Mucosa of descending colon (tissue), 3 donors: ENCODE measurements around the gene SNX9. TPM values are rescaled to one million over a fixed set of nuclear protein-coding genes. Genes with fewer than 3 reads are reported as not detected.

Source experiments
- ATAC-seq: fragments of 200-7000 bp; cut with Tn5 transposase; one replicate; pipeline ENCODE4 v1.9.1; 2020; ENCODE audit warnings: mild to moderate bottlenecking, moderate library complexity
- DNase-seq, 3 donors: peaks; one replicate each; pipeline ENCODE4 v3.0.0-alpha.2; 2020
- H3K36me3 ChIP-seq: fragments of 200-600 bp; one replicate; pipeline ENCODE4 v1.8.0; 2021; ENCODE audit warnings: low read depth, mild to moderate bottlenecking
- H3K4me1 ChIP-seq: fragments of 200-600 bp; one replicate; pipeline ENCODE4 v1.8.0; 2021; ENCODE audit warnings: low read depth, mild to moderate bottlenecking
- H3K4me3 ChIP-seq: fragments of 200-600 bp; one replicate; pipeline ENCODE4 v1.8.0; 2021; ENCODE audit warnings: mild to moderate bottlenecking
- H3K9me3 ChIP-seq: fragments of 200-600 bp; one replicate; pipeline ENCODE4 v1.8.0; 2021; ENCODE audit warnings: mild to moderate bottlenecking
- intact Hi-C, 2 donors: fragments of 100-400 bp; cut with DNase I in 1 of 2; cut with micrococcal nuclease in 1 of 2; formaldehyde crosslinking; loops; one replicate each; pipeline versions ENCODE4 v1.11.0 to v1.11.1; 2022; cut with DNase I, micrococcal nuclease
- total RNA-seq, 3 donors: library from RNA; stranded (reverse); fragmentation: NEBNext Ultra II Directional in 2 of 3; extraction: Animal tissue kit (Norgen Biotek cat#: 25700) in 2 of 3; gene quantifications; one replicate each; pipeline versions ENCODE4 v1.2.1 to v1.2.4, GENCODE V29; 2021 to 2023
- TF ChIP-seq, protein P1 (sequence below): fragments of 200-600 bp; IDR thresholded peaks from one replicate; pipeline ENCODE4 v1.8.0; 2022; ENCODE audit warnings: antibody characterized with exemption, mild to moderate bottlenecking
- donor health status: DM: no; HTN: no; CAD: no; lungs with moderate emphysema.
- donor health status: DM: no; HTN: no; CAD: no.
- donor health status: DM: no; HTN: yes; CAD: no.

Gene SNX9
- total RNA-seq, 3 donors from 2014 or later: 55.0 to 69.6 (median 68.0) TPM

- TF ChIP-seq, protein P1, sequence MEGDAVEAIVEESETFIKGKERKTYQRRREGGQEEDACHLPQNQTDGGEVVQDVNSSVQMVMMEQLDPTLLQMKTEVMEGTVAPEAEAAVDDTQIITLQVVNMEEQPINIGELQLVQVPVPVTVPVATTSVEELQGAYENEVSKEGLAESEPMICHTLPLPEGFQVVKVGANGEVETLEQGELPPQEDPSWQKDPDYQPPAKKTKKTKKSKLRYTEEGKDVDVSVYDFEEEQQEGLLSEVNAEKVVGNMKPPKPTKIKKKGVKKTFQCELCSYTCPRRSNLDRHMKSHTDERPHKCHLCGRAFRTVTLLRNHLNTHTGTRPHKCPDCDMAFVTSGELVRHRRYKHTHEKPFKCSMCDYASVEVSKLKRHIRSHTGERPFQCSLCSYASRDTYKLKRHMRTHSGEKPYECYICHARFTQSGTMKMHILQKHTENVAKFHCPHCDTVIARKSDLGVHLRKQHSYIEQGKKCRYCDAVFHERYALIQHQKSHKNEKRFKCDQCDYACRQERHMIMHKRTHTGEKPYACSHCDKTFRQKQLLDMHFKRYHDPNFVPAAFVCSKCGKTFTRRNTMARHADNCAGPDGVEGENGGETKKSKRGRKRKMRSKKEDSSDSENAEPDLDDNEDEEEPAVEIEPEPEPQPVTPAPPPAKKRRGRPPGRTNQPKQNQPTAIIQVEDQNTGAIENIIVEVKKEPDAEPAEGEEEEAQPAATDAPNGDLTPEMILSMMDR: no peak
- Histone ChIP-seq H3K4me1 (no peaks in the 10 kb centered on the region), H3K36me3 (no peaks in the 10 kb centered on the region), H3K4me3 (no peak overlapping the region), H3K9me3 (no peaks in the 10 kb centered on the region)
- ATAC-seq: no peak
- intact Hi-C loops: no loop called here
- DNase-seq: no peak
These were observed 16.8 kb upstream of the SNX9 start for GRCh38 chr6:157806131-157806855.

DNA sequence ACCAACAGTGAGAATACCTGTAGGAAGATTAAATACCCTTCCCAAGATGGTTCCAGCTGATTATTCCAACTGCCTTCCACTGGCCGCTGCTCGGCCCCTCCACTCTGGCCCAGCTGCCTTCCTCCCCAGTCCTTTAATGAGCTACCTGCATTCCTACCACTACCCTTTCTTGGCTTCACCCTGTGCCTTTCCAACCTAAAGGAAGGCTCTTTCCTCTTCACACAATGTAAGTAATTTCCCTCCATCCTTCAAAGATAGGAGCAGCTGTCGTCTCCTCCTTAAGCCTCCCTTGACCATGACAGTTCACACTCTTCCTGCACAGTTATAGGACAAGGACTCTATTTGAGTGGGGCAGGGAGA, 16.2 kb upstream of the SNX9 start:
- H3K36me3 ChIP-seq: no peaks in the 10 kb centered on the region
- no peak for ATAC-seq
- H3K4me3 ChIP-seq: no peak overlapping the region
- H3K4me1 ChIP-seq: no peaks in the 10 kb centered on the region
- TF ChIP-seq, protein P1: no peak
- intact Hi-C loops: no loop called here
- no peak for DNase-seq
- no peaks in the 10 kb centered on the region for H3K9me3 ChIP-seq

GRCh38 chr6:157808405-157808950, 14.6 kb upstream of the SNX9 start:
- TF ChIP-seq, protein P1: no peak
- no peaks in the 10 kb centered on the region for H3K9me3 ChIP-seq
- ATAC-seq (no peak), DNase-seq (no peak)
- H3K4me3 ChIP-seq: no peak overlapping the region
- H3K36me3 ChIP-seq: no peaks in the 10 kb centered on the region
- intact Hi-C loops: no loop called here
- H3K4me1 ChIP-seq: no peaks in the 10 kb centered on the region

GRCh38 chr6:157809613-157810012, 13.4 kb upstream of the SNX9 start:
- Histone ChIP-seq H3K9me3 (no peaks in the 10 kb centered on the region), H3K36me3 (no peaks in the 10 kb centered on the region), H3K4me3 (no peak overlapping the region), H3K4me1 (no peaks in the 10 kb centered on the region)
- no peak for DNase-seq
- ATAC-seq: no peak
- TF ChIP-seq, protein P1: no peak
- intact Hi-C loops: no loop called here

GRCh38 chr6:157811137-157811475, 11.9 kb upstream of the SNX9 start:
- H3K9me3 ChIP-seq: no peaks in the 10 kb centered on the region
- no peak for DNase-seq
- intact Hi-C loops: no loop called here
- ATAC-seq: no peak
- no peaks in the 10 kb centered on the region for H3K4me1 ChIP-seq
- no peak overlapping the region for H3K4me3 ChIP-seq
- H3K36me3 ChIP-seq: no peaks in the 10 kb centered on the region
- TF ChIP-seq, protein P1: no peak
